SK-N-DZ (cell line): ENCODE measurements around the gene RASA1.

ENCODE experiments used
- DNase-seq: peaks from one replicate; pipeline ENCODE4 v3.0.0-alpha.2; 2015; ENCODE audit warnings: low spot score

Gene RASA1

DNA sequence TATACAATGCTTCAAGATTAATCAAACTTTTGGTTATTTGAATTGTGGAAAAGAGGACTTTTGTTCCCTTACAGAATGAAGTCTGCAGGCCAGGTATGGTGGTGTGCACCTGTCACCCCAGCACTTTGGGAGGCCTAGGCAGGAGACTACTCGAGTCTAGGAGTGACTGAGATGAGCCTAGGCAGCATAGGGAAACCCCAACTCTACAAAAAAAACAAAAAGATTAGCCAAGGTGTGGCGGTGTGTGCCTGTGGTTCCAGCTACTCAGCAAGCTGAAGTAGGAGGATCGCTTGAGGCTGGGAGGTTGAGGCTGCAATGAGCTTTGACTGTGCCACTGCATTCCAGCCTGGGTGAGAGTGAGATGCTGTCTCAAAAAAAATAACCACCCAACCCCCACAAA, 135.7 kb downstream of the RASA1 start:
- no peak for DNase-seq

DNA sequence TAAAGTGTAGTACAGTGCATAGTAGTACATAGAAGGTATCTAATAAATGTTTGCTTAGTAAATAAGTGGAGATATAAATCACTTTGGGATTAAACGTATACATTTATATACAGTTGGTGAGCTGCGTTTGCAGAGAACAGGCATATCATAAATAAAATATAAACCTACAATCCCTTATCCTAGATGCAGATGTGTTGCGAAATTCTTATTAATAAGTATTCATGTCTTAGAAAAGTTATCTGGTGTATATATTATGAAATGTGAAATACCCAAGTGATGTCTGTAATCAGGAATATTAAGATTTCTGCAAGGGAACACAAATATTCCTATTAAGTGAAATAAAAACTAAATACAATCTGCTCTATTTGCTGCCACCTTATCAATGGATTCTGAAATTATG, 136.2 kb downstream of the RASA1 start:
- DNase-seq = no peak

DNA sequence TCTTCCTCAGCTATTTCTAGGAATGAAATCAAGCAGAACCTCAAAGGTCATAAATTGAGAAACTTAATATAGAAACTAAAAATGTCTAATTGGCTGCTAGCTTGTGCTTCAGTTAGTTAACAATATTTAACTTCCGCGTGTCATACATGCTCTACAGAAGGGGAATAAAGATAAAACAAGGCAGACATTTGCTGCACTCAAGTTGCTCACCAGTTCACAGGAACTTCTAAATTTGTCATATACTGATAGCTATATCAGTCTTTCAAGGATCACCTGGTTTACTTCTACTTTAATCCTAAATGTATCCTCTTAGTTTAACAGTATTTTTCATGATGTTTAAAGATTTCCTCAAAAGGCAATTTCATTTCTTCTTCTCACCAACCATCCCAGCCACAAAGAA, 136.7 kb downstream of the RASA1 start:
- no peak for DNase-seq

DNA sequence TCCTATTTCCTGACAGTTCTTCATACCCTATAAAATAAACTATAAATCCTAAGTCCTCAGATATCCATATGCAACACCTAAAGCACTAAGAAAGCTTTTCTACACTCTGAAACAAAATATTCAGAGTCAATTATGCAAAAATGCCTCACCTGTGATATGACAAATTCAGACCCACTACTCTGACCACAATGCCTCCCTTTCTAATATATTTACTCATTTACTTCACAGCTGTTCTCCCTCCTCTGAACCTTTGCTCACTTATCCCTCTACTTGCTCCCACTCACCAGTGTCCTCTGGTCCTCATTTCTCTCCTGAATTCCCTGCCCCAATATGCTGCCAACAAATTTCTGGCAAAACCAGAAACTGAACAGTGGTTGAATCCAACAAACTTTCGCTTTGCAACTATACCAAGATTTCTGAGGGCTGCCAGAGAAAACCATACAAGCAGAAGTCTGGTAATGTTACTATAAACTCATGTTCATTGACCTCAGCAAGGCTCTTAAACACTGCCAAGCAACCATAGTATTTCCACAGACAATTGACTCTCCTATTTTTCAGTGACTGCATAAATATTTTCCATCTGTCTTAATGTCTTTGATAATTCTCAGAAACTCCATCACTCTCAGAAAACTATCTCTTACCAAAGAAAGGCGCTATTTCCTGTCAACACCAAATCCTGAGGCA, 137.9 kb downstream of the RASA1 start:
- no peak for DNase-seq

DNA sequence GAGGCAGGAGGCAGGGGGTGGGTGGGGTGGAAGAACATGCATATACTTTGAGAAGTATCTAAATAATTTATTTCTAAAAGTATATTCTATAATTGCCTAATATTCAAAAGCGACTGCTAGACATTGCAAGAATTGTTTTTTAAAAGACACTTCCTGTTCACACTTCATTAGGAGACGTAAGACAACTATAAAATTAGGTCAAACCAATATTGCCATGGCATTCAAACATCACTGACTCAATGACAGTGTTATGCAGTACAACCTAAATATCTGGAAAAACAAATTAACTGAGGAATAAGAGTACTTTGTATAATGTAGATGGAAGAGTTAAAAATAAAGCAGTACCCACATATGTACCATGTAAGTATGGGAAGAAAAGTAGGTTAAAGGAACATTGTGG, 140.5 kb downstream of the RASA1 start:
- no peak for DNase-seq

DNA sequence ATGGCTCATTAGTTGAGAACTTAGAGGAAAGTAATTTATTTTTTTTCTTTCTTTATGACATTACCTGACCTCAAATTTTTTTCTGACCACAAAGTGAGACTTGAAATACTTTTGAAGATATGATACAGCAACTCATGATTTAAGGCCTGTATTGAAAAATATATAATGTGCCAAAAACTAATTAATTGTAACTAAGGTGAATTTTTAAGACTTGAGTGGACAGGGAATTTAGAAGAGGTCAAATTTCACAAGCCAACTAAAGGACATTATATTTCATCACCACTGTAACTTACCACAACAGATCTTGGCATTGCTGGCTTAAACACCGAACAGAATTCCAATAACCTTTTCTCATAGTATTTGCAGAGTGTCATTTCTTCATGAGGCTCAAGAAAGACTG, 143.2 kb downstream of the RASA1 start:
- DNase-seq = no peak

DNA sequence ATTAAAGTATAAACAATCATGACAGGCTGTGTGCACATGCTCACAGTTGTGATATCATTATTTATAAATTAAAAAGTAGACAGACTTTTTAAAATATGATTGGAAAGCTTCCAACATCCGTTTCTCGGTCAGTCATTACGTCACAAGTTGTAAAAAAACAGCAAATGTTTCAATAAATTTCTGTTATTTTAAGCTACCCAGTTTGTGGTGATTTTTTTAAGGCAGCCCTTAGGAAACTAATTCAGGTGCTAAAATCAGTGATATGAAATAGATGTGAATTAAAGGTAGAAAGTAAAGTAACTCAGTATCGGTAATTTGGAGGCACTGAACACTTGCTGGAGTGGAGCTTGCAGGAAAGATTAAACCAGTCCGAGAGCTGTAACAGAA, 143.9 kb downstream of the RASA1 start:
- no peak for DNase-seq

DNA sequence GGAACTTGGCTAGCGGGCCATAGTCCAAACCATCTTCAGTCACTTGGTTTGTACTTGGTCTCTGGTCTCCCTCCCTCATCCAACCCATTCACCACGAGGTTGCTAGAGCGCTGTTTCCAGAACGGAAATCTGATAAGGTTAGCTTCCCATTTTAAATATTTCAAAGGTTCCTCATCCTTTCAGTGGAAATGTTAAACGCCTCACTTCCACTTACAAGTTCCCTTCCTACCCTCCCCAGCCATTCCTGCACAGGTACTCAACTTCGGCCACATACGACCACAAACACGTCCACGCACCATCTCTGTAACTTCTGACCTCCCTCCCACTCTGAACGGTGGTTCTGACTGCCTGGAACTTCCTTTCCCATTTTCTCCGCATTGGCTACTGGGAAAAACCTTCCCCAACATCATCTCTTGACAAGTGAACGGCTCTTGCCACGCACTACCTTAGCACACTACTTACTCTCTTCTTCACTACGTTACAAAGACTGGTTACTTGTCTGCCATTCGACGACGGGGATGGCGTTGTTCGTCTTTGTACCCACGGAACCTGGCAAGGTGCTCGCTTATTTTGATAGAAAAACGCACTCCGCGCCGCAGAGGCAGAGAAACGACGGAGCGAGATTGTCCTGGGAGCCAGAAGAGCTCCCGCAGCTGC, 144.4 kb downstream of the RASA1 start:
- DNase-seq = peak; percentile 32

DNA sequence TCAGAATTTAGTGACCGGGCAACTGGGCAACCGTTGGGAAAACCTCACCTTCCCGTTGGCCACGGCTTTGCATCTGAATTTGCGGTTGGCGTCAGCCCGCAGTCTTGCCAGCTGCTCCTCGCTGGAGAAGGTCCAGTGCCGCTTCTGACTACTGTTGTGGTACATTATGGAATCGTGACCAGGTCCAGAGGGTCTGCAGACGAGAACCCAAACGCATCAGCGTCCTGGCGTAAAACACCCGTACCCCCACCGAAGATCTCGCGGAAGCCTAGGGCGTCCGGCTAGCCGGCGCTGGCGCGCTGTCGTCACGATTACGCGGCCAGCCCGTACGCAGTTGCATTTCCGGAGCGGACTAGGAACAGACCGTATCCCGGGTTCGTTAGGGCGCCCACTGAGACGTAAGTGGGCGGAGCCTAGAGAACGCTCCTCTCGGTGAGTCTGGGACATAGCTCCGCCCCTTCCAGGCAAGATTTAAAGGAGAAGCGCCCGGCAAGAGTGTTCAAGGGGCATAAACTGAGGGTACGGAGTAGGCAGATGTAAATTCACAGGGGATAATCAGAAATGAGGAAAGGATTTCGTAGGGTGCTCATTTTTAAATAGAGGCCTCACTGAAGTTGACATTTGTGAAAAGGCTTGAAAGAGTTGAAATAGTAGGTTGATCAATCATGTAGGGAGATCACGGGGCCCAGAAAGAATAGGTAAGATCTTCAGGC, 145.1 kb downstream of the RASA1 start, which contains the start of gene CCNH:
Gene CCNH, minus strand, starts transcription at position 301 of the 713 bp plus-strand sequence. Its CDS starts 136 bp downstream, at position 165.
- peak; percentile 98 for DNase-seq

DNA sequence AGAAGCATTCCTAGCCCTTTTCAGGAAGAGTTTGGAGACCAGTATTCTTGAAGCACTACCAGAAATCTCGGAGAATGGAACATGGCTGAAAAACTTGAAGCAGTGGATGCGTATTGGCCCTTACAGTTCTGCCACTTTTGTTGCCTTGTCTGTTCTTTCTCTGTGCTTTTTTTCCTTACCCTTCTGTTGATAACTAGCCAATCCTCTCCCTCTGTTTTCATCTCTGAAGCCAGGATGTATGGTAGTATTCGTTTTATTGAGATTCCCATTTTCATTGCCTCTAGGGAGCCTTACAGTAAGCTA, 145.6 kb downstream of the RASA1 start:
- DNase-seq = no peak

DNA sequence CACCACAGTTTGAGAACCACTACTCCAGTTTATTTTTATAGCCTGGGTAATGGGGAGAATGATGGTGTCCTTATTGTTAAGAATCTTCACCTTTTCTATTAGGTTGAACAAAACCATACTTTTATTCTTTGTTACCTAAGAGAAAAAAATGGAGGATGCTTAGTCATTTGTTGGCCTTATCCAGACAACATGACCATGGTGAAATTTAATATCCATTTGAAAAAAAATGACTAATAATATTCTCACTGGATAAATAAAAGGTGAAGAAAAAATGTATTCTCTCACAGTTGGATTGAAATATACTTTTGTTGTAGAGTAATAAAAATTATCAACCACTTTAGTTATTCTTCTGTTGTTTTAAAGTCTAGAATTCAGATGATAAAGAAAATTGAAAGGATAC, 150.8 kb downstream of the RASA1 start:
- DNase-seq = no peak

DNA sequence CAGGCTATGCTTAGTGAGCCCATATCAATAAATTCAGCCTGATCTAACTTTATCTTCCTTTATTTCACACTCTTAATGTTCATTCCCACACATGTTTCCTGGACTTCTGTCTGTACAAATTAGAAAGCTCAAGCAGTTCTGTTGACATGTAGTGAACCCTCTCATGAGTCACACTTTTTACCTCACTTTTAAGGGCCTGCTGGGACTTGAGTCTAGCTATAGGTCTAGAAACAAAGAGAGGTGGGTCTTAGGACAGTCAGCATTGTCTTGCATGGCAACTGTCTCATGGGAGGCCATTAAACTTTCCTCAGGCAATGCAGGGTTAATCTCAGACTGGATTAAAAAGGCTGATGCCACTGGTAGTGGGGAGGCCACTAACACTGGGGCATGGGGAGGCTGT, 153.6 kb downstream of the RASA1 start:
- DNase-seq = no peak

DNA sequence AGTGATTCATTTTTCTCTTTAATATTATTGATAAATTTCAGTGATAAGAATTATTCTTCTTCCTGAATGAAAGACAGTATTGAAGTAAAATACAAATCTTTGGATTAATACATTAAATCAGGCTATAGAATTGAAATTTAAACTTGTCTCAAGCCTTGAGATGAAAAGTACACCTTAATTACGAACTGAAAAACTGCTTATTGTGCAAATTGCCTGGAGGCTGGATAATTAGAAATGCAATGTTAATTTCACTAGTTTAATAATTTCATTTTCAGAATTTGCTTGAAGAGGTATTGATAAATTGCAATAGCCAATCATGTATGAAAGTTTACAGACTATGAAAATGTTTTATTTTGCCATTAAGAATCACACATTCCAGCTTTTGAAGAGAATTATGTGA, 156.1 kb downstream of the RASA1 start:
- DNase-seq = no peak

DNA sequence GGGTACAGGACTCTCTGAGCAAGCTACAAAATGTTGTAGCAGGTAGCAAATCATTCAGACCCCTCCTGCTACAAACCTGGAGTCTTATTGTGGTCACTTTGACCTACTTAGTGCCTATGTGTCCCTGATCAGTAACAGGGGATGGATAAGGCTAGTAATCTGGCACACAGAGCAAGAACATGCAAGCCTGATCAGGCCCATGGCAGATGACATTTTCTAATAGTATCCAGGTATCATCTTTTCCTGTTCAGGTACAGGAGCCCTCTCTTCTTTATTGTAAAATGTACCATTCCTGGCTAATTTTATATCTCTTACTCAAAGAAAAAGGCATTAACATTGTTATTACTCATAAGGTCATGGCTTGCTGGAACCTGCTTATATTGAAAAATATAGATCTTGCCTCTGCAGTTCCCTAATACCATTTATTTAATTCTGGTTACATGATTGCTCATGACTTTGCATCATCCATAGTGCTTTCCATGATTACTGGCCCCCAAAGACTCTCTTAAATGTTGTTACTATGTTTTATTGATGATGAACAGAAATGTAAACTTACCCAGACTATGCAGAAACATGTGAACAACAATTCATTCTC, 163.3 kb downstream of the RASA1 start:
- no peak for DNase-seq

DNA sequence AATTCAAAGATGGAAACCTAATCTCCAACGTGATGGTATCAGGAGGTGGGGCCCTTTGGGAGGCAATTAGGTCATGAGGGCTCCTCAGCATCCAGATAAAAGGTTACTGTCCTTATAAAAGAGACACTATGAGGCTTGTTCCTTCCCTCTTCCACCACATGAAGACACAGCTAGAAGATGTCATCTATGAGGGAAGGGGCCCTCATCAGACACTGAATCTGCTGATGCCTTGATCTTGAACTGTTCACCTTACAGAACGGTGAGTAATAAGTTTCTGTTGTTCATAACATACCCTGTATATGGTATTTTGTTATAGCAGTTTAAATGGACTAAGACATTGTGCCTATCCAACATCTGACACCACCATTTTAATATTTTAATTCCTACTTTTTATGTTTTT, 164.8 kb downstream of the RASA1 start:
- DNase-seq = no peak

DNA sequence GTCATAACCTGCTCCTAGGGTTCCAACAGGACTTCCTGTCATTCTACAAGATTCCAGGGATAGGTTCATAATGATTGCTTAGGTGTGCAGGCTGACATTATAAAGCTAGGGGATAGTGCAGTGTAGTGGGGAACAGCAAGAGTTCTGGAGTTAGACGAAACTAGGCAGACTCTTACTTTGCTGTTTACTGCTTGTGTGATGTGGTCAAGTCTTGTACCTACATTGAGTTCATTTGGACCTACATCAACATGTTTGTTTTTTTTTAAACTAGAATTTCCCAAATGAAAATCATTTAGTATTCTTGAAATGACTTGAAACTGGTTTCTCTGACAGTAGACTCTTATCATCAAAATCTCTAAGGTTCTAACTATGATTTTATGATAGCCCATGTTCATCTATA, 166.3 kb downstream of the RASA1 start:
- DNase-seq = no peak

DNA sequence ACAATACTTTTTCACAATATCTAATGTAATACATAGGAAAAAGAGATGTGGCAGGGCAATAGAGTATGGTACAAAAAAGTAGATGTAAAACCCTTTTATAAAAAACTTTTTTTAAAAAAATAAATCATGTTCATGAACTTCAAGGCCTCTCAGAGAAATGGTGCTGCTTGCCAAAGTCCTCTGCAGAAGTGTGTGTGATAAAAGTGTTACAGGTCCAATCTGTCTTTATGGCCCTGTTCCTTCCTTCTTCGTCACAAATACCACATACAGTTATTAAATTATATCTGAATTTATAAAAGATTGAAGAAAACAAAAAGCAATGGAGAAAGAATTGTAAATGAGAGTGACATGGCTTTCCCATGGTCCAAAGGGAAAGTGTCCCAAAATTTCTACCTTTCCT, 166.8 kb downstream of the RASA1 start:
- DNase-seq = no peak

DNA sequence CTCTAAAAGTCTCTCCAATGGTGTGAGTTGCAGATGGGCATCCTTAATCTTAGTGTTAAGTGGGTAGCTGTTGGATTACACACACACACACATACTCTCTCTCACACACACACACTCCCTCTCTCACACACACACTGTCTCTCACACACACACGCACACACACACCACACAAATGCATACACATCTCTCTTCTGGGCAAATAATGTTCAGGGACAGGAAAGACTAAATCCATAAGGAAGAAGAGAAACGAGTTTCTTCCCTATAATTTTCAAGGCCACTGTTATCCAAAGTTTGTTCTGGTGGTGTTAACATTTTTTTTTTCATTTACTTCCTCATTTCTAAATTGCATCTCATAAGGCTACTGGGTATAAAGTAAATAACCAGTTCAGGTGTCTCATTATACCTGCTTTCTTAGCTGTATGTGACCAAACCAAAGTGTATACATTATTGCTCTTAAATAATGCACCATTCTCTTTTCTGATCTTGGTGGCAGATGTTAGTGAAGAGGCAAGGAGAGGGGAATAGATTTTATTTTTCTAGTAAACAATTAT, 167.5 kb downstream of the RASA1 start:
- DNase-seq = no peak

DNA sequence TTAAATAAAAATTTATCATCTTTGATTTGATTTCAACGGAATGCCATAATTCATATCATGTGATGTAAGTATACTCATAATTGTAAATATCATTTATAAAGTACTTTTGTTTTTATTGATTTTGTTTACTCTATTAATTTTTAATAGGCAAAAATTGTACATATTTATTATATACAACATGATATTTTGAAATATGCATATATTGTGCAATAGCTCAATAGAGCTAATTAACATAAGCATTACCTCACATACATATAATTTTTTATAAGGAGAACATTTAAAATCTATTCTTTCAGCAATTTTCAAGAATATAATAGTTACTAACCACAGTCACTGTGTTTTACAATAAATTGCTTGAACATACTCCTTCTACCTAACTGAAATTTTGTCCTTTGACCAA, 170.0 kb downstream of the RASA1 start:
- no peak for DNase-seq

DNA sequence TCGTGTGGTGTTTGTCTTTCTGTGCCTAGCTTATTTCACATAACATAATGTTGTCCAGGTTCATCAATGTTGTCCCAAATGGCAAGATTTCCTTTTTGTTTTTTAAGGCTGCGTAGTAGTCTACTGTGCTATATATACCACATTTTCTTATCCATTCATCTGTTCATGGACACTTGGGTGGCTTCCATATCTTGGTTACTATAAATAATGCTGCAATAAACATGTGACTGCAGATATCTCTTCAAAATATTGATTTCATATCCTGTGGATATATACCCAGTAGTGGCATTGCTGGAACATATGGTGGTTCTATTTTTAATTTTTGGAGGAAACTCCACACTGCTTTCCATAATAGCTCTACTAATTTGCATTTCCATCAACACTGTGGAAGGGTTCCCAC, 170.5 kb downstream of the RASA1 start:
- DNase-seq = no peak
